ENCODE measurements around the gene SLC25A38. TPM values are rescaled to one million over a fixed set of nuclear protein-coding genes. Genes with fewer than 3 reads are reported as not detected.
A peak's percentile ranks its signal among the peaks of the same experiment; 100 is the strongest.

The SLC25A38 gene
- total and polyA plus RNA-seq, 9 of the 15 experiments (the other 6 are each of a cell fraction or from before 2014, with no cell fraction given) = 13.5 to 51.1 (median 30.6) TPM

DNA sequence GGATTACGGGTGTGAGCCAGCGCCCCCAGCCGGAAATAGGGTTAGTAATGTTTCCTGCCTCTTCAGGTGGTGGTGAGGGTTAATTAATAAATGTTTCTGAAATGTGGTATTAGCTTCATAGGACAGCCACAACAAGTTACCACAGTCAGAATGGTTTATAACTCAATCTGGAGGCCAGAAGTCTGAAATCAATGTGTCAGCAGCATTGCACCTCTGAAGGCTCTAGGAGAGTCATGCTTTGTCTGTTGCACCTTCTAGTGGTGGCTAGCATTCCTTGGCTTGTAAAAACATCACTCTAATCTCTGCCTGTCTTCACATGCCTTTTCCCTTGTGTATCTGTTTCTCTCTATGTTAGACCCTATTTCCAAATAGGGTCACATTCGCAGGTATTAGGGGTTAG lies 15.5 kb downstream of the SLC25A38 start (continued):
- TF ChIP-seq PHTF2 (CRISPR knock-in tag; IDR thresholded peaks at IDR 0.05) = no peak
- TF ChIP-seq NRF1 (conservative IDR thresholded peaks at IDR 0.05 in 1 of 2, IDR thresholded peaks at IDR 0.05 in 1 of 2) = no peak
- TF ChIP-seq DMBX1 (CRISPR knock-in tag; IDR thresholded peaks at IDR 0.05; ENCODE audit: borderline replicate concordance) = no peak
- TF ChIP-seq ZNF324 (CRISPR knock-in tag; IDR thresholded peaks at IDR 0.05) = no peak
- TF ChIP-seq HIVEP1 (CRISPR knock-in tag; IDR thresholded peaks at IDR 0.05) = no peak
- TF ChIP-seq, protein P1, sequence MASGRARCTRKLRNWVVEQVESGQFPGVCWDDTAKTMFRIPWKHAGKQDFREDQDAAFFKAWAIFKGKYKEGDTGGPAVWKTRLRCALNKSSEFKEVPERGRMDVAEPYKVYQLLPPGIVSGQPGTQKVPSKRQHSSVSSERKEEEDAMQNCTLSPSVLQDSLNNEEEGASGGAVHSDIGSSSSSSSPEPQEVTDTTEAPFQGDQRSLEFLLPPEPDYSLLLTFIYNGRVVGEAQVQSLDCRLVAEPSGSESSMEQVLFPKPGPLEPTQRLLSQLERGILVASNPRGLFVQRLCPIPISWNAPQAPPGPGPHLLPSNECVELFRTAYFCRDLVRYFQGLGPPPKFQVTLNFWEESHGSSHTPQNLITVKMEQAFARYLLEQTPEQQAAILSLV (tag; IDR thresholded peaks at IDR 0.05) = no peak
- no peak for TF ChIP-seq FOSL1 (tag; conservative IDR thresholded peaks at IDR 0.05)
- no peak for TF ChIP-seq ZFX (CRISPR knock-in tag; IDR thresholded peaks at IDR 0.05)
- no peak for TF ChIP-seq ESRRB (CRISPR knock-in tag; IDR thresholded peaks at IDR 0.05; ENCODE audit: borderline replicate concordance)
- TF ChIP-seq SAFB2 (IDR thresholded peaks at IDR 0.05; ENCODE audit: borderline replicate concordance, low read depth, low read length, severe bottlenecking) = no peak
- TF ChIP-seq, protein P2, sequence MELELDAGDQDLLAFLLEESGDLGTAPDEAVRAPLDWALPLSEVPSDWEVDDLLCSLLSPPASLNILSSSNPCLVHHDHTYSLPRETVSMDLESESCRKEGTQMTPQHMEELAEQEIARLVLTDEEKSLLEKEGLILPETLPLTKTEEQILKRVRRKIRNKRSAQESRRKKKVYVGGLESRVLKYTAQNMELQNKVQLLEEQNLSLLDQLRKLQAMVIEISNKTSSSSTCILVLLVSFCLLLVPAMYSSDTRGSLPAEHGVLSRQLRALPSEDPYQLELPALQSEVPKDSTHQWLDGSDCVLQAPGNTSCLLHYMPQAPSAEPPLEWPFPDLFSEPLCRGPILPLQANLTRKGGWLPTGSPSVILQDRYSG (tag; conservative IDR thresholded peaks at IDR 0.05; ENCODE audit: low read depth) = no peak
- TF ChIP-seq SMAD2 (IDR thresholded peaks at IDR 0.05; ENCODE audit: low read depth, low read length) = no peak
- TF ChIP-seq MAFK (IDR thresholded peaks at IDR 0.05; ENCODE audit: low read length) = 0 out of 2 replicates have a peak, but pooled peaks have one; percentile 26
- TF ChIP-seq RUNX1 (IDR thresholded peaks at IDR 0.05; ENCODE audit: low read depth) = no peak
- no peak for TF ChIP-seq SUPT5H (IDR thresholded peaks at IDR 0.05)
- TF ChIP-seq, protein P3, sequence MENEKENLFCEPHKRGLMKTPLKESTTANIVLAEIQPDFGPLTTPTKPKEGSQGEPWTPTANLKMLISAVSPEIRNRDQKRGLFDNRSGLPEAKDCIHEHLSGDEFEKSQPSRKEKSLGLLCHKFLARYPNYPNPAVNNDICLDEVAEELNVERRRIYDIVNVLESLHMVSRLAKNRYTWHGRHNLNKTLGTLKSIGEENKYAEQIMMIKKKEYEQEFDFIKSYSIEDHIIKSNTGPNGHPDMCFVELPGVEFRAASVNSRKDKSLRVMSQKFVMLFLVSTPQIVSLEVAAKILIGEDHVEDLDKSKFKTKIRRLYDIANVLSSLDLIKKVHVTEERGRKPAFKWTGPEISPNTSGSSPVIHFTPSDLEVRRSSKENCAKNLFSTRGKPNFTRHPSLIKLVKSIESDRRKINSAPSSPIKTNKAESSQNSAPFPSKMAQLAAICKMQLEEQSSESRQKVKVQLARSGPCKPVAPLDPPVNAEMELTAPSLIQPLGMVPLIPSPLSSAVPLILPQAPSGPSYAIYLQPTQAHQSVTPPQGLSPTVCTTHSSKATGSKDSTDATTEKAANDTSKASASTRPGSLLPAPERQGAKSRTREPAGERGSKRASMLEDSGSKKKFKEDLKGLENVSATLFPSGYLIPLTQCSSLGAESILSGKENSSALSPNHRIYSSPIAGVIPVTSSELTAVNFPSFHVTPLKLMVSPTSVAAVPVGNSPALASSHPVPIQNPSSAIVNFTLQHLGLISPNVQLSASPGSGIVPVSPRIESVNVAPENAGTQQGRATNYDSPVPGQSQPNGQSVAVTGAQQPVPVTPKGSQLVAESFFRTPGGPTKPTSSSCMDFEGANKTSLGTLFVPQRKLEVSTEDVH (IDR thresholded peaks at IDR 0.05; ENCODE audit: low read depth, partially characterized antibody) = no peak

All from K562 (cell line).